HG03095 (cell line): ENCODE measurements around the gene WDR70.
A peak's percentile ranks its signal among the peaks of the same experiment; 100 is the strongest.

ENCODE experiments used
- ATAC-seq: cut with Tn5 transposase; IDR thresholded peaks from one replicate; pipeline ENCODE4 v1.9.1; 2021; ENCODE audit warnings: moderate library complexity; ENCODE audit not compliant: unreplicated experiment

WDR70 gene

GRCh38 chr5:37717276-37717612, 338.1 kb downstream of the WDR70 start:
- ATAC-seq = no peak

- no peak for ATAC-seq
Measured at GRCh38 chr5:37717613-37718431, 338.7 kb downstream of the WDR70 start.

- ATAC-seq = no peak
Measured at GRCh38 chr5:37720550-37720952, 341.4 kb downstream of the WDR70 start.

GRCh38 chr5:37721447-37721871, 342.3 kb downstream of the WDR70 start:
- ATAC-seq = peak; percentile 67

GRCh38 chr5:37722236-37723161, 343.4 kb downstream of the WDR70 start:
- ATAC-seq = peak; percentile 70

- ATAC-seq = no peak
Measured at GRCh38 chr5:37723162-37723961, 344.2 kb downstream of the WDR70 start.

GRCh38 chr5:37724395-37725125, 345.4 kb downstream of the WDR70 start:
- no peak for ATAC-seq

GRCh38 chr5:37725185-37725584, 346.1 kb downstream of the WDR70 start:
- no peak for ATAC-seq

GRCh38 chr5:37727238-37727637, 348.1 kb downstream of the WDR70 start:
- no peak for ATAC-seq

- no peak for ATAC-seq
Measured at GRCh38 chr5:37730896-37731455, 351.9 kb downstream of the WDR70 start.

- ATAC-seq = no peak
Measured at GRCh38 chr5:37734114-37734513, 355.0 kb downstream of the WDR70 start.

- ATAC-seq = no peak
Measured at GRCh38 chr5:37735649-37736347, 356.7 kb downstream of the WDR70 start.

GRCh38 chr5:37736397-37736796, 357.3 kb downstream of the WDR70 start:
- no peak for ATAC-seq

GRCh38 chr5:37737326-37738056, 358.4 kb downstream of the WDR70 start:
- no peak for ATAC-seq

GRCh38 chr5:37738057-37738691, 359.1 kb downstream of the WDR70 start:
- peak; percentile 86 for ATAC-seq

- no peak for ATAC-seq
Measured at GRCh38 chr5:37738865-37739488, 359.9 kb downstream of the WDR70 start.

- ATAC-seq = no peak
Measured at GRCh38 chr5:37739817-37740261, 360.7 kb downstream of the WDR70 start.
